SK-N-SH treated with all-trans-retinoic acid at 6 μM for 48 hours (cell line): ENCODE results near the gene MYOCD.

Source experiments
- GLIS3 ChIP-seq: fragments of 250-450 bp; sonication (Bioruptor Pico); IDR thresholded peaks from 2 replicates; pipeline ENCODE4 v1.5.0; 2020; ENCODE audit warnings: mild to moderate bottlenecking, moderate library complexity
- PPARA ChIP-seq: fragments of 250-450 bp; sonication (Bioruptor Pico); IDR thresholded peaks from 2 replicates; pipeline ENCODE4 v1.5.0; 2020; ENCODE audit warnings: mild to moderate bottlenecking, borderline replicate concordance
- RARB ChIP-seq: fragments of 250-450 bp; sonication (Bioruptor Pico); IDR thresholded peaks from 2 replicates; pipeline ENCODE4 v1.8.0; 2021; ENCODE audit warnings: mild to moderate bottlenecking, moderate library complexity
- TOX ChIP-seq: fragments of 250-450 bp; sonication (Bioruptor Pico); IDR thresholded peaks from 2 replicates; pipeline ENCODE4 v1.8.0; 2021; ENCODE audit warnings: mild to moderate bottlenecking, moderate library complexity, borderline replicate concordance
- ZFP3 ChIP-seq: fragments of 250-450 bp; sonication (Bioruptor Pico); IDR thresholded peaks from 2 replicates; pipeline ENCODE4 v1.5.0; 2020; ENCODE audit warnings: mild to moderate bottlenecking, moderate library complexity
- TF ChIP-seq, protein P1 (sequence below): fragments of 250-450 bp; sonication (Bioruptor Pico); IDR thresholded peaks from 2 replicates; pipeline ENCODE4 v1.5.1; 2021; ENCODE audit warnings: mild to moderate bottlenecking, moderate library complexity
- TF ChIP-seq, protein P2 (sequence below): fragments of 250-450 bp; sonication (Bioruptor Pico); IDR thresholded peaks from 2 replicates; pipeline ENCODE4 v1.5.1; 2020; ENCODE audit warnings: low read depth, mild to moderate bottlenecking, moderate library complexity
- TF ChIP-seq, protein P3 (sequence below): fragments of 250-450 bp; sonication (Bioruptor Pico); IDR thresholded peaks from 2 replicates; pipeline ENCODE4 v1.8.0; 2020; ENCODE audit warnings: mild to moderate bottlenecking, moderate library complexity, borderline replicate concordance

DNA sequence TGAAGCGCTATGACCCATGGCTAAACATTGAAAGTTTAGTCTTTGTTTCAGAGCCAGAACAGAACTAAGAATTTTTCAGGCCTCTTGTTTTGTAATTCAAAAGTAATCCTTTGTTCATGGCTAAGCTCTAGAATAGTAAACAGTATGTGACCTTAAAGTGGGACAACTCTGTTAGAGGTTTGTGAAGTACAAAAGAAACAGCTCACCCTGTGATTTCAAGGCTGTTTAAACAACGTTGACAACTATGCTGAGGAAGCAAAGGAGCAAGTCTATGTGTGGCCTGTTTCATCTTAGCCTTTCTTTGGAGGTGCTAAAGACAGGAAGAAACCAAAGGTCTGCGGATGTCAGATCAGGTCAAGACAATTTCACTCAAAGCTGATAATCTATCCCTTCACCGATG is 40.4 kb downstream of the MYOCD start:
- TF ChIP-seq, protein P1, sequence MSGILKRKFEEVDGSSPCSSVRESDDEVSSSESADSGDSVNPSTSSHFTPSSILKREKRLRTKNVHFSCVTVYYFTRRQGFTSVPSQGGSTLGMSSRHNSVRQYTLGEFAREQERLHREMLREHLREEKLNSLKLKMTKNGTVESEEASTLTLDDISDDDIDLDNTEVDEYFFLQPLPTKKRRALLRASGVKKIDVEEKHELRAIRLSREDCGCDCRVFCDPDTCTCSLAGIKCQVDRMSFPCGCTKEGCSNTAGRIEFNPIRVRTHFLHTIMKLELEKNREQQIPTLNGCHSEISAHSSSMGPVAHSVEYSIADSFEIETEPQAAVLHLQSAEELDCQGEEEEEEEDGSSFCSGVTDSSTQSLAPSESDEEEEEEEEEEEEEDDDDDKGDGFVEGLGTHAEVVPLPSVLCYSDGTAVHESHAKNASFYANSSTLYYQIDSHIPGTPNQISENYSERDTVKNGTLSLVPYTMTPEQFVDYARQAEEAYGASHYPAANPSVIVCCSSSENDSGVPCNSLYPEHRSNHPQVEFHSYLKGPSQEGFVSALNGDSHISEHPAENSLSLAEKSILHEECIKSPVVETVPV (CRISPR knock-in tag): no peak
- TF ChIP-seq, protein P2, sequence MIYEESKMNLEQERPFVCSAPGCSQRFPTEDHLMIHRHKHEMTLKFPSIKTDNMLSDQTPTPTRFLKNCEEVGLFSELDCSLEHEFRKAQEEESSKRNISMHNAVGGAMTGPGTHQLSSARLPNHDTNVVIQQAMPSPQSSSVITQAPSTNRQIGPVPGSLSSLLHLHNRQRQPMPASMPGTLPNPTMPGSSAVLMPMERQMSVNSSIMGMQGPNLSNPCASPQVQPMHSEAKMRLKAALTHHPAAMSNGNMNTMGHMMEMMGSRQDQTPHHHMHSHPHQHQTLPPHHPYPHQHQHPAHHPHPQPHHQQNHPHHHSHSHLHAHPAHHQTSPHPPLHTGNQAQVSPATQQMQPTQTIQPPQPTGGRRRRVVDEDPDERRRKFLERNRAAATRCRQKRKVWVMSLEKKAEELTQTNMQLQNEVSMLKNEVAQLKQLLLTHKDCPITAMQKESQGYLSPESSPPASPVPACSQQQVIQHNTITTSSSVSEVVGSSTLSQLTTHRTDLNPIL (CRISPR knock-in tag): no peak
- TF ChIP-seq PPARA (CRISPR knock-in tag) (no peak), TOX (CRISPR knock-in tag) (no peak), ZFP3 (CRISPR knock-in tag) (no peak), RARB (CRISPR knock-in tag) (no peak), GLIS3 (CRISPR knock-in tag) (no peak)
- TF ChIP-seq, protein P3, sequence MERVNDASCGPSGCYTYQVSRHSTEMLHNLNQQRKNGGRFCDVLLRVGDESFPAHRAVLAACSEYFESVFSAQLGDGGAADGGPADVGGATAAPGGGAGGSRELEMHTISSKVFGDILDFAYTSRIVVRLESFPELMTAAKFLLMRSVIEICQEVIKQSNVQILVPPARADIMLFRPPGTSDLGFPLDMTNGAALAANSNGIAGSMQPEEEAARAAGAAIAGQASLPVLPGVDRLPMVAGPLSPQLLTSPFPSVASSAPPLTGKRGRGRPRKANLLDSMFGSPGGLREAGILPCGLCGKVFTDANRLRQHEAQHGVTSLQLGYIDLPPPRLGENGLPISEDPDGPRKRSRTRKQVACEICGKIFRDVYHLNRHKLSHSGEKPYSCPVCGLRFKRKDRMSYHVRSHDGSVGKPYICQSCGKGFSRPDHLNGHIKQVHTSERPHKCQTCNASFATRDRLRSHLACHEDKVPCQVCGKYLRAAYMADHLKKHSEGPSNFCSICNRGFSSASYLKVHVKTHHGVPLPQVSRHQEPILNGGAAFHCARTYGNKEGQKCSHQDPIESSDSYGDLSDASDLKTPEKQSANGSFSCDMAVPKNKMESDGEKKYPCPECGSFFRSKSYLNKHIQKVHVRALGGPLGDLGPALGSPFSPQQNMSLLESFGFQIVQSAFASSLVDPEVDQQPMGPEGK (CRISPR knock-in tag): no peak
